ENCODE results near the gene ANKRD35. TPM values are rescaled to one million over a fixed set of nuclear protein-coding genes. Genes with fewer than 3 reads are reported as not detected.

ANKRD35 gene
- total RNA-seq, 1 experiment from 2014 or later: not detected

GRCh38 chr1:145926686-145927062 lies 41.0 kb upstream of the ANKRD35 start:
- TF ChIP-seq YY1 (IDR thresholded peaks at IDR 0.05; ENCODE audit: extremely low read depth, insufficient replicate concordance, low read depth, low read length): no peak
- TF ChIP-seq CBX3 (IDR thresholded peaks at IDR 0.05; ENCODE audit: low read depth): peak; percentile 4; the same call in 1 of the 2 replicates
- TF ChIP-seq POLR2A (IDR thresholded peaks at IDR 0.05; ENCODE audit: borderline replicate concordance, extremely low read depth, insufficient read depth, insufficient read length): no peak
- H3K4me2 ChIP-seq (ENCODE audit: low read length): peak overlapping the region; percentile 81
- H3K9me3 ChIP-seq (ENCODE audit: control insufficient read depth in 1 of 2, insufficient read depth in 1 of 2, low read depth in 1 of 2, low read length in 2 of 2): no peaks in the 10 kb centered on the region
- TSS peak; percentile 80 for BruUV-seq (replicated peaks)
- H4K20me1 ChIP-seq (ENCODE audit: insufficient read depth): no peaks in the 10 kb centered on the region
- no peak overlapping the region for H2AFZ ChIP-seq (ENCODE audit: low read depth, low read length, poor library complexity, severe bottlenecking)
- H3K4me3 ChIP-seq (replicated peaks in 1 of 2; ENCODE audit: low read depth in 1 of 2, low read length in 2 of 2): peak overlapping the region; percentile 86 to 88
- POLR2A ChIA-PET: interaction anchor here (0.9 to 2.1 kb wide), 12 partner anchors 10 to 125 kb away, joined by 3 to 22 read pairs (median 6); partner anchors contain the start of genes ANKRD34A, ANKRD35, LIX1L and PIAS3
- H3K9me2 ChIP-seq (ENCODE audit: insufficient read depth): no peaks in the 10 kb centered on the region
- CTCF ChIA-PET: interaction anchor here (1.3 to 2.1 kb wide), 5 partner anchors 12 to 81 kb away, joined by 4 to 11 read pairs (median 6); partner anchors contain the start of genes ANKRD34A, PIAS3 and POLR3GL
- H3K79me2 ChIP-seq (ENCODE audit: insufficient read depth, low read length): peaks cover 16% of the 10 kb centered on the region
- peak overlapping the region; percentile 99 for H3K27ac ChIP-seq (ENCODE audit: low read depth, low read length)
- DNase-seq (ENCODE audit: low read depth, low spot score): no peak
- H3K9ac ChIP-seq (ENCODE audit: low read length): peak overlapping the region; percentile 97
- RAD21 ChIA-PET (ENCODE audit: low non-redundant PET in 1 of 2, low total read pairs in 2 of 2, uncharacterized antibody in 2 of 2, unreplicated experiment in 2 of 2): interaction anchor here in 1 of 2 experiments (1.5 kb wide), 1 partner anchor 35 kb away, joined by 5 read pairs; no protein-coding TSS in a partner anchor
- H3K4me1 ChIP-seq (ENCODE audit: control insufficient read depth in 1 of 2, insufficient read depth in 2 of 2, low read length in 2 of 2): peaks cover 9 to 18% of the 10 kb centered on the region in 2 experiments; a peak in 3 of 4 replicates
- ATAC-seq: peak; percentile 31
- intact Hi-C loops (cut with micrococcal nuclease): no loop called here
- H3K27me3 ChIP-seq (ENCODE audit: insufficient read depth, low read length): no peaks in the 10 kb centered on the region
- peaks cover 6 to 8% of the 10 kb centered on the region in 2 experiments; a peak in 3 of 4 replicates for H3K36me3 ChIP-seq (ENCODE audit: control insufficient read depth in 1 of 2, insufficient read depth in 2 of 2, low read length in 2 of 2)

DNA sequence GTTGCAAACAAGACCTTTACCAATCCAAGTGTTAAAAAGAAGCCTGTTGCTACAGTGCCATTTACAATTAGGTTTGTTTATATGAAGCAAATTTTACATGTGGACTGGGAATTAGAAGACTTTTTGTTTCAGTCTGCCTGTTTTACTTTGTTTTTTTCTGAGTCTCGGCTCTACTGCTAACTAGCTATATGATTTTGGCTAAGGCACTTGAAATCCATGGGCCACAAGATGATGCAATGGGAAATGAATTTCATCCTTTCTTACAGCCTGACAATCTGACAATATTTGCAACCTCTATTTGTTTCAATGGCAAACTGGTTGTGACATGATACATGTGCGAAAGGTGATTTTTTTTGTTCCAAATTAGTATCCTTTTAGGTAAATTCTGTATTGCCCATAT lies 36.6 kb upstream of the ANKRD35 start:
- Histone ChIP-seq H3K27ac (ENCODE audit: low read depth, low read length) (no peak overlapping the region), H3K4me3 (replicated peaks in 1 of 2; ENCODE audit: low read depth in 1 of 2, low read length in 2 of 2) (no peak overlapping the region), H3K9me2 (ENCODE audit: insufficient read depth) (no peaks in the 10 kb centered on the region), H3K27me3 (ENCODE audit: insufficient read depth, low read length) (no peaks in the 10 kb centered on the region), H3K79me2 (ENCODE audit: insufficient read depth, low read length) (peaks cover 16% of the 10 kb centered on the region), H3K9me3 (ENCODE audit: control insufficient read depth in 1 of 2, insufficient read depth in 1 of 2, low read depth in 1 of 2, low read length in 2 of 2) (no peaks in the 10 kb centered on the region), H2AFZ (ENCODE audit: low read depth, low read length, poor library complexity, severe bottlenecking) (no peak overlapping the region), H3K36me3 (ENCODE audit: control insufficient read depth in 1 of 2, insufficient read depth in 2 of 2, low read length in 2 of 2) (peaks cover 6 to 8% of the 10 kb centered on the region in 2 experiments; a peak in 3 of 4 replicates), H3K4me2 (ENCODE audit: low read length) (no peak overlapping the region), H3K9ac (ENCODE audit: low read length) (no peak overlapping the region), H4K20me1 (ENCODE audit: insufficient read depth) (no peaks in the 10 kb centered on the region), H3K4me1 (ENCODE audit: control insufficient read depth in 1 of 2, insufficient read depth in 2 of 2, low read length in 2 of 2) (peaks cover 14 to 26% of the 10 kb centered on the region in 2 experiments; a peak in 3 of 4 replicates)
- no peak for DNase-seq (ENCODE audit: low read depth, low spot score)
- no peak for ATAC-seq
- intact Hi-C loops (cut with micrococcal nuclease): no loop called here
- BruUV-seq (replicated peaks): no TSS peak
- RAD21 ChIA-PET (ENCODE audit: low non-redundant PET in 1 of 2, low total read pairs in 2 of 2, uncharacterized antibody in 2 of 2, unreplicated experiment in 2 of 2): no interaction called here
- POLR2A ChIA-PET: interaction anchor here (1.6 kb wide), 1 partner anchor 31 kb away, joined by 6 read pairs; no protein-coding TSS in a partner anchor
- CTCF ChIA-PET: no interaction called here
- TF ChIP-seq ZBTB33 (IDR thresholded peaks at IDR 0.05; ENCODE audit: extremely low read depth, insufficient replicate concordance, low read length): no peak
- no peak for TF ChIP-seq JUND (IDR thresholded peaks at IDR 0.05)
- TF ChIP-seq, protein P1, sequence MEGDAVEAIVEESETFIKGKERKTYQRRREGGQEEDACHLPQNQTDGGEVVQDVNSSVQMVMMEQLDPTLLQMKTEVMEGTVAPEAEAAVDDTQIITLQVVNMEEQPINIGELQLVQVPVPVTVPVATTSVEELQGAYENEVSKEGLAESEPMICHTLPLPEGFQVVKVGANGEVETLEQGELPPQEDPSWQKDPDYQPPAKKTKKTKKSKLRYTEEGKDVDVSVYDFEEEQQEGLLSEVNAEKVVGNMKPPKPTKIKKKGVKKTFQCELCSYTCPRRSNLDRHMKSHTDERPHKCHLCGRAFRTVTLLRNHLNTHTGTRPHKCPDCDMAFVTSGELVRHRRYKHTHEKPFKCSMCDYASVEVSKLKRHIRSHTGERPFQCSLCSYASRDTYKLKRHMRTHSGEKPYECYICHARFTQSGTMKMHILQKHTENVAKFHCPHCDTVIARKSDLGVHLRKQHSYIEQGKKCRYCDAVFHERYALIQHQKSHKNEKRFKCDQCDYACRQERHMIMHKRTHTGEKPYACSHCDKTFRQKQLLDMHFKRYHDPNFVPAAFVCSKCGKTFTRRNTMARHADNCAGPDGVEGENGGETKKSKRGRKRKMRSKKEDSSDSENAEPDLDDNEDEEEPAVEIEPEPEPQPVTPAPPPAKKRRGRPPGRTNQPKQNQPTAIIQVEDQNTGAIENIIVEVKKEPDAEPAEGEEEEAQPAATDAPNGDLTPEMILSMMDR (IDR thresholded peaks at IDR 0.05 in 2 of 3, conservative IDR thresholded peaks at IDR 0.05 in 1 of 3; ENCODE audit: borderline replicate concordance in 1 of 3, insufficient read depth in 1 of 3, low read depth in 2 of 3, low read length in 2 of 3): no peak
- TF ChIP-seq, protein P2, sequence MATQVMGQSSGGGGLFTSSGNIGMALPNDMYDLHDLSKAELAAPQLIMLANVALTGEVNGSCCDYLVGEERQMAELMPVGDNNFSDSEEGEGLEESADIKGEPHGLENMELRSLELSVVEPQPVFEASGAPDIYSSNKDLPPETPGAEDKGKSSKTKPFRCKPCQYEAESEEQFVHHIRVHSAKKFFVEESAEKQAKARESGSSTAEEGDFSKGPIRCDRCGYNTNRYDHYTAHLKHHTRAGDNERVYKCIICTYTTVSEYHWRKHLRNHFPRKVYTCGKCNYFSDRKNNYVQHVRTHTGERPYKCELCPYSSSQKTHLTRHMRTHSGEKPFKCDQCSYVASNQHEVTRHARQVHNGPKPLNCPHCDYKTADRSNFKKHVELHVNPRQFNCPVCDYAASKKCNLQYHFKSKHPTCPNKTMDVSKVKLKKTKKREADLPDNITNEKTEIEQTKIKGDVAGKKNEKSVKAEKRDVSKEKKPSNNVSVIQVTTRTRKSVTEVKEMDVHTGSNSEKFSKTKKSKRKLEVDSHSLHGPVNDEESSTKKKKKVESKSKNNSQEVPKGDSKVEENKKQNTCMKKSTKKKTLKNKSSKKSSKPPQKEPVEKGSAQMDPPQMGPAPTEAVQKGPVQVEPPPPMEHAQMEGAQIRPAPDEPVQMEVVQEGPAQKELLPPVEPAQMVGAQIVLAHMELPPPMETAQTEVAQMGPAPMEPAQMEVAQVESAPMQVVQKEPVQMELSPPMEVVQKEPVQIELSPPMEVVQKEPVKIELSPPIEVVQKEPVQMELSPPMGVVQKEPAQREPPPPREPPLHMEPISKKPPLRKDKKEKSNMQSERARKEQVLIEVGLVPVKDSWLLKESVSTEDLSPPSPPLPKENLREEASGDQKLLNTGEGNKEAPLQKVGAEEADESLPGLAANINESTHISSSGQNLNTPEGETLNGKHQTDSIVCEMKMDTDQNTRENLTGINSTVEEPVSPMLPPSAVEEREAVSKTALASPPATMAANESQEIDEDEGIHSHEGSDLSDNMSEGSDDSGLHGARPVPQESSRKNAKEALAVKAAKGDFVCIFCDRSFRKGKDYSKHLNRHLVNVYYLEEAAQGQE (IDR thresholded peaks at IDR 0.05; ENCODE audit: low read depth): no peak
- no peak for TF ChIP-seq CBX3 (IDR thresholded peaks at IDR 0.05; ENCODE audit: low read depth)
- no peak for TF ChIP-seq RAD21 (IDR thresholded peaks at IDR 0.05; ENCODE audit: low read depth)
- no peak for TF ChIP-seq ZNF274 (IDR thresholded peaks at IDR 0.05; ENCODE audit: low read depth, low read length)
- TF ChIP-seq SRF (IDR thresholded peaks at IDR 0.05; ENCODE audit: low read depth): no peak
- TF ChIP-seq ELF1 (IDR thresholded peaks at IDR 0.05; ENCODE audit: borderline replicate concordance, low read depth): no peak
- TF ChIP-seq YY1 (IDR thresholded peaks at IDR 0.05; ENCODE audit: extremely low read depth, insufficient replicate concordance, low read depth, low read length): no peak

Data from HCT116 (cell line).